Measurements from ENCODE around the gene MSANTD1. TPM values are rescaled to one million over a fixed set of nuclear protein-coding genes. Genes with fewer than 3 reads are reported as not detected.

Gene MSANTD1
- 1 to 10 TPM in 1 of 2 donors, under 1 TPM in 1; 1.00 to 2.5 TPM for total RNA-seq
- 0.32 TPM for polyA plus RNA-seq (2013, experiment 1 of 2)
- polyA plus RNA-seq (2013, experiment 2 of 2) = 0.41 TPM
- long read RNA-seq, experiment 1 = 0 reads
- long read RNA-seq, experiment 2, partial matches to known transcripts = 1 of 2 reads
- long read RNA-seq, experiment 2, other reads (novel, unspliced or antisense) = 0 of 2 reads
- long read RNA-seq, experiment 3 = 0 reads
- long read RNA-seq, experiment 4 = 0 reads

DNA sequence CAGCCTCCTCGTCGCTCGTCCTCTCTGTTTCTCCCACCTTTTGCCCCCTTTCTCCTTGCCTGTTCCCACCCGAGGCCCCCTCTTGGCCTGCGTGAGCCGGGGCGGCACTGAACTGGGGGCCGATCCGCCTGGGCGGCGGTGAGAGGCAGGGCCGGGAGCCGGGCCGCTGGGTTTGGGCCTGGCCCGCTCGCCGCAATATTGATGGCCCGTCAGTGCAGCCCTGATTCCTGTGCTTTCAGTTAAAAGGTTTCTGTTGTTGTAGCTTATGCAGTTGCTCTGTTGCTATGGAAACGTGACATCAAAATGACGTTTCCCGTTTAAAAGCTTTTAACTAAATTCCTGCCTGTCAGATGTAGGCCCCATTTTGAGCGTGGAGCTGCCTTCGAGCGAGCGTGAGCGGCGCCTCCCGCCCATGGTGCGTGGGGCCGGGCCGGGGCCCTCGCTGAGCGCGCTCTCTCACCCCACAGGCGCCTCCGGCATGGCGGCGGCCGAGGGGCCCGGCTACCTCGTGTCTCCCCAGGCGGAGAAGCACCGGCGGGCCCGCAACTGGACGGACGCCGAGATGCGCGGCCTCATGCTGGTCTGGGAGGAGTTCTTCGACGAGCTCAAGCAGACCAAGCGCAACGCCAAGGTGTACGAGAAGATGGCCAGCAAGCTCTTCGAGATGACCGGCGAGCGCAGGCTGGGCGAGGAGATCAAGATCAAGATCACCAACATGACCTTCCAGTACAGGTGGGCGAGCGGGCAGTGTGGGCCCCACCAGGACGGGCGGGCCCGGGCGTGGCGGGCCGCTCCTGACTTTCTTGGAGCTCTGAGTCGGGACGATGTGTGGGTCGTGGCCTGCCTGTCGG, at the start of gene MSANTD1:
MSANTD1 (plus strand) TSS at position 349 of the 851 bp plus-strand sequence; CDS start at position 413, 64 bp downstream.
- H3K27ac Mint-ChIP-seq = no peak within 1 kb of the TSS

DNA sequence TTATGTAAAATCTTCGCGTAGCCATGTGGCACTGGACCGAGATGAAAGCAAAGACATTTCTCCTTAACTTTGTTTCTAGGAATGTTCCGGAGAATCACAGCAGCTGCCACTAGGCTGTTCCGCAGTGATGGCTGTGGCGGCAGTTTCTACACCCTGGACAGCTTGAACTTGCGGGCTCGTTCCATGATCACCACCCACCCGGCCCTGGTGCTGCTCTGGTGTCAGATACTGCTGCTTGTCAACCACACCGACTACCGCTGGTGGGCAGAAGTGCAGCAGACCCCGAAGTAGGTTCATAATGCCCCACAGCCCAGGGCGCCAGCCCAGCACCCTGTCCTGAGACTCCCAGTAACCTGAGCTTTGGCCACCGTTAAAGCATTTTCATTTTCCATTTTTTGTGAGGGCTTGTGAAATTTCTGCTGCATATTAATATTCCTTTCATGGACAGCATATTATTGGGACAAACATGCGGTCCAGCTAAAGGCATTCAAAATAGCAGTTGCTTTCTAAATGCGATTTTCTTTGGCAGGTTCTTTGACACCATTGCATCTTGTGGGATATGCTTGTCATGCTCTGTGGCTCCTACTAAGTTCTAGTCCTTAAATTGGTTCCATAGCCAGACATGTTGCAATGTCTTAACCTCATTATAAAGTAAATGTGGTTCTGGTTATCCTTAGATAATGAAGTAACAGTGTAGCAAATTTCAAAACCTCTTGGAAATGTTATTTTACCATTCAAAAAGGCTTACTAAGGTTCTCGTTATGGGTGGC, 49.1 kb upstream of the MSANTD1 start:
- Mint-ChIP-seq H3K4me3 (no peak overlapping the region), H3K4me1 (no peaks in the 10 kb centered on the region), H3K27ac (no peak overlapping the region), H3K9me3 (no peaks in the 10 kb centered on the region), H3K36me3 (ENCODE audit: low read depth) (peaks cover 43% of the 10 kb centered on the region), H3K27me3 (ENCODE audit: insufficient read depth) (no peaks in the 10 kb centered on the region)
- H3K27me3 ChIP-seq (ENCODE audit: control insufficient read depth, insufficient read depth, low read length, poor library complexity, severe bottlenecking) = no peaks in the 10 kb centered on the region
- H3K4me1 ChIP-seq (ENCODE audit: control insufficient read depth, insufficient read depth, low read length) = no peaks in the 10 kb centered on the region
- no peak overlapping the region for H3K9ac ChIP-seq (ENCODE audit: extremely low read depth, low read length, poor library complexity, severe bottlenecking)
- no peaks in the 10 kb centered on the region for H3K9me3 ChIP-seq (ENCODE audit: control insufficient read depth, low read length)
- 92 to 97% methylated on average over 16 to 17 of the region's 17 CpGs for WGBS, 2 experiments (ENCODE audit: insufficient coverage in 1 of 2, insufficient read length in 1 of 2)
- no peak for TF ChIP-seq CTCF (conservative IDR thresholded peaks at IDR 0.05)
- no peak overlapping the region for H3K27ac ChIP-seq (ENCODE audit: low read depth, low read length)
- no peak overlapping the region for H3K4me3 ChIP-seq (ENCODE audit: low read length)
- DNase-seq = peak; percentile 30
- peaks cover 80% of the 10 kb centered on the region for H3K36me3 ChIP-seq (ENCODE audit: control insufficient read depth, insufficient read depth, low read length)

More for the DNA sequence above, at the start of gene MSANTD1:
- no peaks in the 10 kb centered on the region for H3K36me3 ChIP-seq (ENCODE audit: control insufficient read depth, insufficient read depth, low read length)
- H3K4me3 ChIP-seq (ENCODE audit: low read length) = no peak within 1 kb of the TSS
- no peak within 1 kb of the TSS for H3K9ac ChIP-seq (ENCODE audit: extremely low read depth, low read length, poor library complexity, severe bottlenecking)
- Mint-ChIP-seq H3K27me3 (ENCODE audit: insufficient read depth) (no peaks in the 10 kb centered on the region), H3K36me3 (ENCODE audit: low read depth) (peaks cover 2% of the 10 kb centered on the region), H3K4me1 (peaks cover 4% of the 10 kb centered on the region), H3K9me3 (no peaks in the 10 kb centered on the region), H3K4me3 (no peak within 1 kb of the TSS)
- WGBS, 2 experiments (ENCODE audit: insufficient coverage in 1 of 2, insufficient read length in 1 of 2) = 92 to 94% methylated on average over 36 to 72 of the region's 72 CpGs
- DNase-seq = no peak
- H3K4me1 ChIP-seq (ENCODE audit: control insufficient read depth, insufficient read depth, low read length) = no peaks in the 10 kb centered on the region
- no peak for TF ChIP-seq CTCF (conservative IDR thresholded peaks at IDR 0.05)
- no peaks in the 10 kb centered on the region for H3K27me3 ChIP-seq (ENCODE audit: control insufficient read depth, insufficient read depth, low read length, poor library complexity, severe bottlenecking)
- no peaks in the 10 kb centered on the region for H3K9me3 ChIP-seq (ENCODE audit: control insufficient read depth, low read length)
- peak within 1 kb of the TSS; percentile 36 for H3K27ac ChIP-seq (ENCODE audit: low read depth, low read length)

GRCh38 chr4:3200423-3201090, 48.4 kb upstream of the MSANTD1 start:
- DNase-seq = peak; percentile 34
- no peaks in the 10 kb centered on the region for H3K9me3 ChIP-seq (ENCODE audit: control insufficient read depth, low read length)
- no peaks in the 10 kb centered on the region for H3K4me1 ChIP-seq (ENCODE audit: control insufficient read depth, insufficient read depth, low read length)
- no peaks in the 10 kb centered on the region for H3K27me3 Mint-ChIP-seq (ENCODE audit: insufficient read depth)
- 95 to 100% methylated on average over 5 to 8 of the region's 8 CpGs for WGBS, 2 experiments (ENCODE audit: insufficient coverage in 1 of 2, insufficient read length in 1 of 2)
- no peak for TF ChIP-seq CTCF (conservative IDR thresholded peaks at IDR 0.05)
- H3K4me1 Mint-ChIP-seq = no peaks in the 10 kb centered on the region
- no peak overlapping the region for H3K4me3 ChIP-seq (ENCODE audit: low read length)
- H3K36me3 ChIP-seq (ENCODE audit: control insufficient read depth, insufficient read depth, low read length) = peaks cover 74% of the 10 kb centered on the region
- H3K36me3 Mint-ChIP-seq (ENCODE audit: low read depth) = peaks cover 40% of the 10 kb centered on the region
- H3K4me3 Mint-ChIP-seq = no peak overlapping the region
- no peak overlapping the region for H3K27ac Mint-ChIP-seq
- H3K9ac ChIP-seq (ENCODE audit: extremely low read depth, low read length, poor library complexity, severe bottlenecking) = no peak overlapping the region
- no peak overlapping the region for H3K27ac ChIP-seq (ENCODE audit: low read depth, low read length)
- H3K27me3 ChIP-seq (ENCODE audit: control insufficient read depth, insufficient read depth, low read length, poor library complexity, severe bottlenecking) = no peaks in the 10 kb centered on the region
- H3K9me3 Mint-ChIP-seq = no peaks in the 10 kb centered on the region

Data from endodermal cell (in vitro differentiated cells).